Inflammatory macrophage treated with lipopolysaccharide for 4 hours (primary cell): ENCODE results near the gene CDHR2.

Source experiments
- DNase-seq: peaks from one replicate; pipeline ENCODE4 v3.0.0-alpha.2; 2020

CDHR2 gene

GRCh38 chr5:176643491-176644219 lies 94.5 kb downstream of the CDHR2 start:
- DNase-seq, result no peak

DNA sequence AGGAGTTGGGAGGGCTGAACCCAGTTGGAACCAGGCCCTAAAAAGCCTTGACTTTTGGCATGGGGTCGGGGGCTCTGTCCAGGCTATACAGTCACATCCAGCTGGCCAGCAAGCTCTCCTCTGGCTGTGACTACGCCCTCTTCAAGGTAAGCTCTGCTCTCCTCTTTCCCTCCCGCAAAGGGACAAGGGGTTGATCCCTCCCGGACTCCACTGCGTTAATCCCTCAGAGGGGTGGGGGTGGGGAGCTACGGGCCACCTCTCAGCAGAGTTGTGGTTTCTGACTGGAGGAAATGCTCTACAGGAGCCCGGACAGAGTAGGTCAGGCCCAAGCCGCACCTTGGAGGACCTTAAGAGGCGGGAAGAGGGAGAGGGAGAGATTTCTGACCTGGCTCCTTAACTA lies 95.2 kb downstream of the CDHR2 start:
- no peak for DNase-seq

DNA sequence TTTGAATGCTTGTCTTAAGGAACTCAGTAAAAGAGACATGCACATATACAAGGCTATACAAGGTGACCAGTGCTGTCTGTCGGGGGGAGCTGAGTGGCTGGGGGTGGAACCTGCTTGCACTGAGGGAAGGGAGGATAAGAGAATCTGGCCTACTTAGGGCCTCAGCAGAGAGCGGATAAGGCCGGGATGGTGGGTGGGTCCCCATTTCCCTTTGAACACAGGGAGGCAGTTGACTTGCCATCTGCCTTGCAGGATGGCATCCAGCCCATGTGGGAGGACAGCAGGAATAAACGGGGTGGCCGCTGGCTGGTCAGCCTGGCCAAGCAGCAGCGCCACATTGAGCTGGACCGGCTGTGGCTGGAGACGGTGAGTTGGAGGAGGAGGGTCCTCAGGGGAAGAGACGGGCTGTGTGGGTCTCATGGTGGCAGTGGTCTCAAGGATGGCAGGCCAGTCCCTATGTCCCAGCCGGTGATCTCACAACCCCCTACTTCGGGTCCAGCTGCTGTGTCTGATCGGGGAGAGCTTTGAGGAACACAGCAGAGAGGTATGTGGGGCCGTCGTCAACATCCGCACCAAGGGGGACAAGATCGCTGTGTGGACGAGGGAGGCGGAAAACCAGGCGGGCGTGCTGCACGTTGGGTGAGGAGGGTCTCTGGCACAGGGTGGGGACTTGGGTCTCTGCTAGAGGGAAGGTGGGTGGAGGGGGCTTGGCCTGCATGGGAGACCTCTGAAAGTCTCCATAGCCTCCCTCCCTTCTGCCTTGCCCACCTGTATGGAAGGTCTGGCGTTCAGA lies 95.9 kb downstream of the CDHR2 start:
- no peak for DNase-seq
